AG09309 (cell line): ENCODE data around the gene CEP83.

Experiments
- DNase-seq: peaks from one replicate; pipeline ENCODE4 v3.0.0-alpha.2; 2010; ENCODE audit warnings: low read depth
- H3K4me3 ChIP-seq: 2 replicates; pipeline ENCODE4 v1.5.1; 2011; ENCODE audit warnings: mild to moderate bottlenecking, low read depth, low read length, moderate library complexity; ENCODE audit not compliant: control insufficient read depth
- TF ChIP-seq, protein P1 (sequence below): IDR thresholded peaks from 2 replicates; pipeline ENCODE4 v1.5.1; 2011; ENCODE audit warnings: mild to moderate bottlenecking, low read depth, low read length, inconsistent platforms; ENCODE audit not compliant: insufficient read depth, control insufficient read depth; ENCODE audit errors: missing control alignments

Gene CEP83

DNA sequence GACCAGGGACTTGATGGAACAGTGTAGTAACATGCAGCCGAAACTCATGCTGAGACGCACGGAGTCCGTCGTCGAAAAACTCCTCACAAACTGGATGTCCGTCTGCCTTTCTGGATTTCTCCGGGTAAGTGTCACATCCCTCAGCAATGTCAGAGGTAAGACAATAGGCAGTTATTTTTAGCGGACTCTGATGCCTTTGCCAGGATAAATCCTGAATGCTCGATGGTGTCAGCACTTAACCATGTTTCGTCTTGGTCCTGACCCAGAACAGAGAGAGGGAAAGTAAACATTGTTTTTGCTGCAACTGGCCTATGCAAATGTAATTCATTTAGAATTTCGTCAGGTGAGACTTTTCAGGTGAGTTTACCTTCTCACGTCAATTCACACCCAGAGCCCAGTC, 198.9 kb downstream of the CEP83 start:
- TF ChIP-seq, protein P1, sequence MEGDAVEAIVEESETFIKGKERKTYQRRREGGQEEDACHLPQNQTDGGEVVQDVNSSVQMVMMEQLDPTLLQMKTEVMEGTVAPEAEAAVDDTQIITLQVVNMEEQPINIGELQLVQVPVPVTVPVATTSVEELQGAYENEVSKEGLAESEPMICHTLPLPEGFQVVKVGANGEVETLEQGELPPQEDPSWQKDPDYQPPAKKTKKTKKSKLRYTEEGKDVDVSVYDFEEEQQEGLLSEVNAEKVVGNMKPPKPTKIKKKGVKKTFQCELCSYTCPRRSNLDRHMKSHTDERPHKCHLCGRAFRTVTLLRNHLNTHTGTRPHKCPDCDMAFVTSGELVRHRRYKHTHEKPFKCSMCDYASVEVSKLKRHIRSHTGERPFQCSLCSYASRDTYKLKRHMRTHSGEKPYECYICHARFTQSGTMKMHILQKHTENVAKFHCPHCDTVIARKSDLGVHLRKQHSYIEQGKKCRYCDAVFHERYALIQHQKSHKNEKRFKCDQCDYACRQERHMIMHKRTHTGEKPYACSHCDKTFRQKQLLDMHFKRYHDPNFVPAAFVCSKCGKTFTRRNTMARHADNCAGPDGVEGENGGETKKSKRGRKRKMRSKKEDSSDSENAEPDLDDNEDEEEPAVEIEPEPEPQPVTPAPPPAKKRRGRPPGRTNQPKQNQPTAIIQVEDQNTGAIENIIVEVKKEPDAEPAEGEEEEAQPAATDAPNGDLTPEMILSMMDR: no peak
- no peak overlapping the region for H3K4me3 ChIP-seq
- no peak for DNase-seq

DNA sequence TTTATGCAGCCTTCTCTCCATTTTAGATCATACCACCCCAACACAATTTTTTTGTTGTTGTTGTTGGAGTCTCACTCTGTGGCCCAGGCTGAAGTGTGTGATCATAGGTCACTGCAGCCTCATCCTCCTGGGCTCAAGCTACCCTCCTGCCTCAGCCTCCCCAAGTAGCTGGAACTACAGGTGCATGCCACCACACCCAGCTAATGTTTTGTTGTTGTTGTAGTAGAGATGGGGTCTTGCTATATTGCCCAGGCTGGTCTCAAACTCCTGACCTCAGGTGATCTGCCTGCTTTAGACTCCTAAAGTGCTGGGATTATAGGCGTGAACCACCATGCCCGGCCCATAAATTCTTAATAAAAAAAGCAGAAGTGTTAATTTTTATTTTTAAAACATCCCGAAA, 199.7 kb downstream of the CEP83 start:
- no peak for DNase-seq
- no peak overlapping the region for H3K4me3 ChIP-seq
- TF ChIP-seq, protein P1: no peak

GRCh38 chr12:94258593-94258992, 201.1 kb downstream of the CEP83 start:
- no peak for DNase-seq
- TF ChIP-seq, protein P1: no peak
- H3K4me3 ChIP-seq: no peak overlapping the region
